ENCODE results near the gene CD44.

The CD44 gene

DNA sequence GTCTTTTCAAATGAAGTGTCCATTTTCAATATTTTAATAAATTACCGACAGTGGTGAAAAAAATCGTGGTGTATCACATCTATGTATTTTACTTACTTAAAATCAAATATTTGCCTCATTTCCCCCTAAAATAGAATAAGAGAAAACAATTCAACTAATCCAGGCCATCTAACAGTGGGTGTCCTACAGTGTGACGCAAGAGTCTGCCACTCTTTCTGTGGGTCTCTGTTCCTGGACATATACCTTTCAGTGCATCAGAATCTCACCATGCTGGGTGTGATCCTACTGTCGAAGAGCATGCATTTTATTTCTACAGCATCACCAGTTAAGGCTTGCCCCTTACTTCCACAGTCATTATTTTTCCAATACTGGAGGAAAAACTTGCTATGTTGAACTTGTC is 111.2 kb downstream of the CD44 start:
- no peak for TF ChIP-seq TCF4 (CRISPR knock-in tag; IDR thresholded peaks at IDR 0.05; ENCODE audit: borderline replicate concordance)
- no peak for TF ChIP-seq ARNTL (CRISPR knock-in tag; IDR thresholded peaks at IDR 0.05; ENCODE audit: borderline replicate concordance, low read depth)
- no peak for TF ChIP-seq ZC3H10 (CRISPR knock-in tag; IDR thresholded peaks at IDR 0.05)
- TF ChIP-seq ZNF8 (CRISPR knock-in tag; IDR thresholded peaks at IDR 0.05): no peak
- TF ChIP-seq, protein P1, sequence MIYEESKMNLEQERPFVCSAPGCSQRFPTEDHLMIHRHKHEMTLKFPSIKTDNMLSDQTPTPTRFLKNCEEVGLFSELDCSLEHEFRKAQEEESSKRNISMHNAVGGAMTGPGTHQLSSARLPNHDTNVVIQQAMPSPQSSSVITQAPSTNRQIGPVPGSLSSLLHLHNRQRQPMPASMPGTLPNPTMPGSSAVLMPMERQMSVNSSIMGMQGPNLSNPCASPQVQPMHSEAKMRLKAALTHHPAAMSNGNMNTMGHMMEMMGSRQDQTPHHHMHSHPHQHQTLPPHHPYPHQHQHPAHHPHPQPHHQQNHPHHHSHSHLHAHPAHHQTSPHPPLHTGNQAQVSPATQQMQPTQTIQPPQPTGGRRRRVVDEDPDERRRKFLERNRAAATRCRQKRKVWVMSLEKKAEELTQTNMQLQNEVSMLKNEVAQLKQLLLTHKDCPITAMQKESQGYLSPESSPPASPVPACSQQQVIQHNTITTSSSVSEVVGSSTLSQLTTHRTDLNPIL (CRISPR knock-in tag; IDR thresholded peaks at IDR 0.05; ENCODE audit: low read depth): no peak
- TF ChIP-seq, protein P2, sequence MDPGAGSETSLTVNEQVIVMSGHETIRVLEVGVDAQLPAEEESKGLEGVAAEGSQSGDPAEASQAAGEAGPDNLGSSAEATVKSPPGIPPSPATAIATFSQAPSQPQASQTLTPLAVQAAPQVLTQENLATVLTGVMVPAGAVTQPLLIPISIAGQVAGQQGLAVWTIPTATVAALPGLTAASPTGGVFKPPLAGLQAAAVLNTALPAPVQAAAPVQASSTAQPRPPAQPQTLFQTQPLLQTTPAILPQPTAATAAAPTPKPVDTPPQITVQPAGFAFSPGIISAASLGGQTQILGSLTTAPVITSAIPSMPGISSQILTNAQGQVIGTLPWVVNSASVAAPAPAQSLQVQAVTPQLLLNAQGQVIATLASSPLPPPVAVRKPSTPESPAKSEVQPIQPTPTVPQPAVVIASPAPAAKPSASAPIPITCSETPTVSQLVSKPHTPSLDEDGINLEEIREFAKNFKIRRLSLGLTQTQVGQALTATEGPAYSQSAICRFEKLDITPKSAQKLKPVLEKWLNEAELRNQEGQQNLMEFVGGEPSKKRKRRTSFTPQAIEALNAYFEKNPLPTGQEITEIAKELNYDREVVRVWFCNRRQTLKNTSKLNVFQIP (CRISPR knock-in tag; IDR thresholded peaks at IDR 0.05; ENCODE audit: borderline replicate concordance, low read depth): no peak
- TF ChIP-seq ISL1 (CRISPR knock-in tag; IDR thresholded peaks at IDR 0.05): no peak
- TF ChIP-seq CSDC2 (CRISPR knock-in tag; IDR thresholded peaks at IDR 0.05): no peak
- TF ChIP-seq GLIS3 (CRISPR knock-in tag; IDR thresholded peaks at IDR 0.05): no peak
- no peak for TF ChIP-seq SNAI2 (CRISPR knock-in tag; IDR thresholded peaks at IDR 0.05)
- no peak for TF ChIP-seq RARB (CRISPR knock-in tag; IDR thresholded peaks at IDR 0.05)
- TF ChIP-seq ZFP3 (CRISPR knock-in tag; IDR thresholded peaks at IDR 0.05): no peak
- TF ChIP-seq, protein P3, sequence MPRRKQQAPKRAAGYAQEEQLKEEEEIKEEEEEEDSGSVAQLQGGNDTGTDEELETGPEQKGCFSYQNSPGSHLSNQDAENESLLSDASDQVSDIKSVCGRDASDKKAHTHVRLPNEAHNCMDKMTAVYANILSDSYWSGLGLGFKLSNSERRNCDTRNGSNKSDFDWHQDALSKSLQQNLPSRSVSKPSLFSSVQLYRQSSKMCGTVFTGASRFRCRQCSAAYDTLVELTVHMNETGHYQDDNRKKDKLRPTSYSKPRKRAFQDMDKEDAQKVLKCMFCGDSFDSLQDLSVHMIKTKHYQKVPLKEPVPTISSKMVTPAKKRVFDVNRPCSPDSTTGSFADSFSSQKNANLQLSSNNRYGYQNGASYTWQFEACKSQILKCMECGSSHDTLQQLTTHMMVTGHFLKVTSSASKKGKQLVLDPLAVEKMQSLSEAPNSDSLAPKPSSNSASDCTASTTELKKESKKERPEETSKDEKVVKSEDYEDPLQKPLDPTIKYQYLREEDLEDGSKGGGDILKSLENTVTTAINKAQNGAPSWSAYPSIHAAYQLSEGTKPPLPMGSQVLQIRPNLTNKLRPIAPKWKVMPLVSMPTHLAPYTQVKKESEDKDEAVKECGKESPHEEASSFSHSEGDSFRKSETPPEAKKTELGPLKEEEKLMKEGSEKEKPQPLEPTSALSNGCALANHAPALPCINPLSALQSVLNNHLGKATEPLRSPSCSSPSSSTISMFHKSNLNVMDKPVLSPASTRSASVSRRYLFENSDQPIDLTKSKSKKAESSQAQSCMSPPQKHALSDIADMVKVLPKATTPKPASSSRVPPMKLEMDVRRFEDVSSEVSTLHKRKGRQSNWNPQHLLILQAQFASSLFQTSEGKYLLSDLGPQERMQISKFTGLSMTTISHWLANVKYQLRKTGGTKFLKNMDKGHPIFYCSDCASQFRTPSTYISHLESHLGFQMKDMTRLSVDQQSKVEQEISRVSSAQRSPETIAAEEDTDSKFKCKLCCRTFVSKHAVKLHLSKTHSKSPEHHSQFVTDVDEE (CRISPR knock-in tag; IDR thresholded peaks at IDR 0.05): no peak
- no peak for TF ChIP-seq TOX (CRISPR knock-in tag; IDR thresholded peaks at IDR 0.05; ENCODE audit: borderline replicate concordance)
- TF ChIP-seq ZNF70 (CRISPR knock-in tag; IDR thresholded peaks at IDR 0.05): no peak
- TF ChIP-seq OSR1 (CRISPR knock-in tag; IDR thresholded peaks at IDR 0.05): no peak
- no peak for TF ChIP-seq BACH2 (CRISPR knock-in tag; IDR thresholded peaks at IDR 0.05; ENCODE audit: borderline replicate concordance)
- ATAC-seq: no peak

DNA sequence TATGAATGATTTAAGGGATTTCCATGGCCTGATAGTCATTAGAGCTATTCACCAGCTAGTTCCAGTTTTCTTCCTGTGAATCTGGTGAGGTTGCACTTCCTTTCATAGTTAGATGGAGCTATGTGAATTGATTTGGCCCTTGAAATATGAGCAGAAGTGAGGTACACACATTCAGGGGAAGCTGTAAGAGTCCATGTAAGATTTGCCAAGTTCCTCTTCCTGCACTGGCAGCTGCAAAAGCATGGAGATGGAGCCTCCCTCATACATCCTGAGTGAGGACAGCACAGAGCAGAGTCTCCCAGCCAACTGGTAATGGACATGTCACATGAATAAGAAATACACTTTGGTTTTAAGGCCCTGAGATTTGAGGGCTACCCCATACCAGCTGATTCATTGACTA is 111.7 kb downstream of the CD44 start:
- no peak for ATAC-seq
- TF ChIP-seq ZNF8 (CRISPR knock-in tag; IDR thresholded peaks at IDR 0.05): no peak
- no peak for TF ChIP-seq ZNF70 (CRISPR knock-in tag; IDR thresholded peaks at IDR 0.05)
- no peak for TF ChIP-seq PPARA (CRISPR knock-in tag; IDR thresholded peaks at IDR 0.05; ENCODE audit: borderline replicate concordance)

DNA sequence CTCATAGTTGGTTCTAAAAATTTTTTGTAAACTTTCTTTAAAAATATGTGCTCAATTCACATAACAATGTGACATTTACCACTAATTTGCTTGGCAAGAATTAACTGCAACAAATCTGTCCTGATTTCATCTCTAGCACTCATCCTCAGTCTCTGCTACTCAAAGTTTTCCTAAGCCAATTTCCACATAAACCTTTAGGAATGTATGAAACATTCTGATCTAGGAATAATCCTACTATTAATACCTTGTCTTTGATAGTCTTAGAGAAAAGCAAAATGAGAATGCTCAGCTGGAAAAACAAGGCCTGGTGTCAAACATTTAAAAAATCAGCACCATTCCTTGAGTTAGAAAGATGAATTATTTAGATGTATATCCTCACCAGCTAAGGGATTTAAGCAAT is 114.3 kb downstream of the CD44 start:
- ATAC-seq: peak; percentile 66; the same call in 2 of the 3 replicates
- TF ChIP-seq ISL1 (CRISPR knock-in tag; IDR thresholded peaks at IDR 0.05) (0 out of 2 replicates have a peak, but pooled peaks have one; percentile 12), TCF4 (CRISPR knock-in tag; IDR thresholded peaks at IDR 0.05; ENCODE audit: borderline replicate concordance) (no peak)

DNA sequence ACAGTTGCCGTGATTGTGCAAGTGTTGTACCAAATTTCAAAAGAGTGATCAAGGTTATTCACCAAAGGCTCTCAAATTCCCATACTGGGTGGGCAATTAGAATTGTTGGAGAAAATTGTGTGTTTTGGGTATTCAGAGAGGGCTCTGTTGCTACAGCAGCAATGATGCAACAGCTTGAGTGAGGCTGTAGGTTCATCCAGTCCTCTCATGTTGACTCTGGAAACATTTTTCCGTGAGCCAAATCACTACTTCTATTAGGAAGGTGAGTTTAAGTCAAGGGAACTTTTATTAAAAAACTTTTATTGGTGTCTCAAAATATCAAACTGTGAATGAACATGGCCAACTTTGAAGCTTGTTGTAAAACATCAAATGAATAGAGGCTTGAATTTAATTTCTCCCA is 116.5 kb downstream of the CD44 start:
- no peak for TF ChIP-seq BACH2 (CRISPR knock-in tag; IDR thresholded peaks at IDR 0.05; ENCODE audit: borderline replicate concordance)
- TF ChIP-seq ARNTL (CRISPR knock-in tag; IDR thresholded peaks at IDR 0.05; ENCODE audit: borderline replicate concordance, low read depth): no peak
- no peak for TF ChIP-seq ISL1 (CRISPR knock-in tag; IDR thresholded peaks at IDR 0.05)
- TF ChIP-seq, protein P4, sequence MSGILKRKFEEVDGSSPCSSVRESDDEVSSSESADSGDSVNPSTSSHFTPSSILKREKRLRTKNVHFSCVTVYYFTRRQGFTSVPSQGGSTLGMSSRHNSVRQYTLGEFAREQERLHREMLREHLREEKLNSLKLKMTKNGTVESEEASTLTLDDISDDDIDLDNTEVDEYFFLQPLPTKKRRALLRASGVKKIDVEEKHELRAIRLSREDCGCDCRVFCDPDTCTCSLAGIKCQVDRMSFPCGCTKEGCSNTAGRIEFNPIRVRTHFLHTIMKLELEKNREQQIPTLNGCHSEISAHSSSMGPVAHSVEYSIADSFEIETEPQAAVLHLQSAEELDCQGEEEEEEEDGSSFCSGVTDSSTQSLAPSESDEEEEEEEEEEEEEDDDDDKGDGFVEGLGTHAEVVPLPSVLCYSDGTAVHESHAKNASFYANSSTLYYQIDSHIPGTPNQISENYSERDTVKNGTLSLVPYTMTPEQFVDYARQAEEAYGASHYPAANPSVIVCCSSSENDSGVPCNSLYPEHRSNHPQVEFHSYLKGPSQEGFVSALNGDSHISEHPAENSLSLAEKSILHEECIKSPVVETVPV (CRISPR knock-in tag; IDR thresholded peaks at IDR 0.05): no peak
- TF ChIP-seq ESRRG (CRISPR knock-in tag; IDR thresholded peaks at IDR 0.05): no peak
- no peak for TF ChIP-seq CSDC2 (CRISPR knock-in tag; IDR thresholded peaks at IDR 0.05)
- no peak for TF ChIP-seq OSR1 (CRISPR knock-in tag; IDR thresholded peaks at IDR 0.05)
- TF ChIP-seq GLIS3 (CRISPR knock-in tag; IDR thresholded peaks at IDR 0.05): no peak
- TF ChIP-seq ZFP30 (CRISPR knock-in tag; IDR thresholded peaks at IDR 0.05): no peak
- TF ChIP-seq ZFP3 (CRISPR knock-in tag; IDR thresholded peaks at IDR 0.05): no peak
- no peak for TF ChIP-seq PPARA (CRISPR knock-in tag; IDR thresholded peaks at IDR 0.05; ENCODE audit: borderline replicate concordance)
- no peak for TF ChIP-seq RARB (CRISPR knock-in tag; IDR thresholded peaks at IDR 0.05)
- no peak for TF ChIP-seq TOX (CRISPR knock-in tag; IDR thresholded peaks at IDR 0.05; ENCODE audit: borderline replicate concordance)
- TF ChIP-seq, protein P2 (CRISPR knock-in tag; IDR thresholded peaks at IDR 0.05; ENCODE audit: borderline replicate concordance, low read depth): no peak
- TF ChIP-seq, protein P5, sequence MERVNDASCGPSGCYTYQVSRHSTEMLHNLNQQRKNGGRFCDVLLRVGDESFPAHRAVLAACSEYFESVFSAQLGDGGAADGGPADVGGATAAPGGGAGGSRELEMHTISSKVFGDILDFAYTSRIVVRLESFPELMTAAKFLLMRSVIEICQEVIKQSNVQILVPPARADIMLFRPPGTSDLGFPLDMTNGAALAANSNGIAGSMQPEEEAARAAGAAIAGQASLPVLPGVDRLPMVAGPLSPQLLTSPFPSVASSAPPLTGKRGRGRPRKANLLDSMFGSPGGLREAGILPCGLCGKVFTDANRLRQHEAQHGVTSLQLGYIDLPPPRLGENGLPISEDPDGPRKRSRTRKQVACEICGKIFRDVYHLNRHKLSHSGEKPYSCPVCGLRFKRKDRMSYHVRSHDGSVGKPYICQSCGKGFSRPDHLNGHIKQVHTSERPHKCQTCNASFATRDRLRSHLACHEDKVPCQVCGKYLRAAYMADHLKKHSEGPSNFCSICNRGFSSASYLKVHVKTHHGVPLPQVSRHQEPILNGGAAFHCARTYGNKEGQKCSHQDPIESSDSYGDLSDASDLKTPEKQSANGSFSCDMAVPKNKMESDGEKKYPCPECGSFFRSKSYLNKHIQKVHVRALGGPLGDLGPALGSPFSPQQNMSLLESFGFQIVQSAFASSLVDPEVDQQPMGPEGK (CRISPR knock-in tag; IDR thresholded peaks at IDR 0.05; ENCODE audit: borderline replicate concordance): no peak
- TF ChIP-seq, protein P1 (CRISPR knock-in tag; IDR thresholded peaks at IDR 0.05; ENCODE audit: low read depth): no peak
- ATAC-seq: no peak
